ENCODE measurements around the gene SDK1. TPM values are rescaled to one million over a fixed set of nuclear protein-coding genes. Genes with fewer than 3 reads are reported as not detected.

The SDK1 gene
- total RNA-seq, 1 donor from 2014 or later: 1.3 TPM

DNA sequence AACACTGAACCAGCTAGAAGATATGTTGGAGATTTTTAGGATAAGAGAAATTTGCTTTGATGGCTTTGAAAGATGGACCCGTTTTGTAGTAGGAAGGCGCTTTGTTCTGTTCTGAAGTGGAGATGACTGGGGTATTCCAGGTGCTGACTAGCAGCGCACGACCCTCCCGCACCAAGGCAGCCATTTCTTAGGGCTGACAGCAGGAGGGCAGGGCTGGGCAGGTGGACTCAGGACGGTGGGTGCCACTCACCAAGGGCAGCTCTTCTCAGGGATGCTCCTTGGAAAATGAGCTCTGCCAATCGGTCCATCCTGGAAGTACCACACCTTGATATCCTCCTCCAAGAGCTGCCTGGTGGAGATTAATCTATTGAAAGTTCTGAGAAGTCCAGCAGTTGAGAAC is 917.4 kb downstream of the SDK1 start:
- no peak overlapping the region for H3K27ac Mint-ChIP-seq
- ChIA-PET POLR2A (no interaction called here), CTCF (no interaction called here)
- peaks cover 3% of the 10 kb centered on the region for H3K9me3 Mint-ChIP-seq
- TF ChIP-seq, protein P1, sequence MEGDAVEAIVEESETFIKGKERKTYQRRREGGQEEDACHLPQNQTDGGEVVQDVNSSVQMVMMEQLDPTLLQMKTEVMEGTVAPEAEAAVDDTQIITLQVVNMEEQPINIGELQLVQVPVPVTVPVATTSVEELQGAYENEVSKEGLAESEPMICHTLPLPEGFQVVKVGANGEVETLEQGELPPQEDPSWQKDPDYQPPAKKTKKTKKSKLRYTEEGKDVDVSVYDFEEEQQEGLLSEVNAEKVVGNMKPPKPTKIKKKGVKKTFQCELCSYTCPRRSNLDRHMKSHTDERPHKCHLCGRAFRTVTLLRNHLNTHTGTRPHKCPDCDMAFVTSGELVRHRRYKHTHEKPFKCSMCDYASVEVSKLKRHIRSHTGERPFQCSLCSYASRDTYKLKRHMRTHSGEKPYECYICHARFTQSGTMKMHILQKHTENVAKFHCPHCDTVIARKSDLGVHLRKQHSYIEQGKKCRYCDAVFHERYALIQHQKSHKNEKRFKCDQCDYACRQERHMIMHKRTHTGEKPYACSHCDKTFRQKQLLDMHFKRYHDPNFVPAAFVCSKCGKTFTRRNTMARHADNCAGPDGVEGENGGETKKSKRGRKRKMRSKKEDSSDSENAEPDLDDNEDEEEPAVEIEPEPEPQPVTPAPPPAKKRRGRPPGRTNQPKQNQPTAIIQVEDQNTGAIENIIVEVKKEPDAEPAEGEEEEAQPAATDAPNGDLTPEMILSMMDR (IDR thresholded peaks at IDR 0.05): no peak
- H3K36me3 Mint-ChIP-seq (ENCODE audit: low read depth): no peaks in the 10 kb centered on the region
- intact Hi-C loops (cut with micrococcal nuclease): no loop called here
- DNase-seq (no peak), ATAC-seq (ENCODE audit: low read depth) (no peak)
- H3K27me3 Mint-ChIP-seq: no peaks in the 10 kb centered on the region
- H3K4me1 Mint-ChIP-seq: no peaks in the 10 kb centered on the region
- H3K4me3 Mint-ChIP-seq: no peak overlapping the region

DNA sequence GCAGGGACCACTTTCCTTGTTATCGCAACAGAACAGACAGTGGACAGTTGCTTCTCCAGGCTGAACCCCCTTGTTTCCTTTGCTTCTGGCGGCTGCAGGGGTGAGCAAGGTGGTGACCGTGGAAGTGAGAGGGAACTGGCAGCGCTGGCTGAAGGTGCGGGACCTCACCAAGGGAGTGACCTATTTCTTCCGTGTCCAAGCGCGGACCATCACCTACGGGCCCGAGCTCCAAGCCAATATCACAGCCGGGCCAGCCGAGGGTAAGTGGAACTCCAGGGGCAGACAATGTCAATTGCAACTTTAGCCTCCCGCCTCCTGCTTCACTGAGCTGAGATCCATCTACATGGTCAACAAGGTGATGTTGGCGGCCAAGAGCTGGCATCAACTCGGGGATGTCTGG is 919.0 kb downstream of the SDK1 start:
- intact Hi-C loops (cut with micrococcal nuclease): no loop called here
- ATAC-seq (ENCODE audit: low read depth) (no peak), DNase-seq (no peak)
- no peaks in the 10 kb centered on the region for H3K4me1 Mint-ChIP-seq
- H3K36me3 Mint-ChIP-seq (ENCODE audit: low read depth): no peaks in the 10 kb centered on the region
- no peak overlapping the region for H3K4me3 Mint-ChIP-seq
- ChIA-PET CTCF (no interaction called here), POLR2A (no interaction called here)
- peaks cover 3% of the 10 kb centered on the region for H3K9me3 Mint-ChIP-seq
- H3K27ac Mint-ChIP-seq: no peak overlapping the region
- TF ChIP-seq, protein P1 (IDR thresholded peaks at IDR 0.05): no peak
- H3K27me3 Mint-ChIP-seq: no peaks in the 10 kb centered on the region

GRCh38 chr7:4221043-4221442 is 920.0 kb downstream of the SDK1 start:
- no peaks in the 10 kb centered on the region for H3K36me3 Mint-ChIP-seq (ENCODE audit: low read depth)
- intact Hi-C loops (cut with micrococcal nuclease): no loop called here
- no peak overlapping the region for H3K27ac Mint-ChIP-seq
- TF ChIP-seq, protein P1 (IDR thresholded peaks at IDR 0.05): no peak
- no peak for ATAC-seq (ENCODE audit: low read depth)
- no peaks in the 10 kb centered on the region for H3K4me1 Mint-ChIP-seq
- no peaks in the 10 kb centered on the region for H3K27me3 Mint-ChIP-seq
- POLR2A ChIA-PET: no interaction called here
- no peak overlapping the region for H3K4me3 Mint-ChIP-seq
- CTCF ChIA-PET: no interaction called here
- no peak for DNase-seq
- peaks cover 3% of the 10 kb centered on the region for H3K9me3 Mint-ChIP-seq

GRCh38 chr7:4222676-4223075 is 921.6 kb downstream of the SDK1 start:
- Mint-ChIP-seq H3K27ac (no peak overlapping the region), H3K4me1 (no peaks in the 10 kb centered on the region), H3K36me3 (ENCODE audit: low read depth) (no peaks in the 10 kb centered on the region), H3K9me3 (peaks cover 3% of the 10 kb centered on the region), H3K4me3 (no peak overlapping the region), H3K27me3 (no peaks in the 10 kb centered on the region)
- POLR2A ChIA-PET: no interaction called here
- ATAC-seq (ENCODE audit: low read depth) (no peak), DNase-seq (no peak)
- TF ChIP-seq, protein P1 (IDR thresholded peaks at IDR 0.05): no peak
- CTCF ChIA-PET: no interaction called here
- intact Hi-C loops (cut with micrococcal nuclease): no loop called here

- Mint-ChIP-seq H3K36me3 (ENCODE audit: low read depth) (no peaks in the 10 kb centered on the region), H3K9me3 (no peaks in the 10 kb centered on the region), H3K4me3 (no peak overlapping the region), H3K27me3 (no peaks in the 10 kb centered on the region), H3K4me1 (no peaks in the 10 kb centered on the region), H3K27ac (no peak overlapping the region)
- ChIA-PET POLR2A (no interaction called here), CTCF (no interaction called here)
- TF ChIP-seq, protein P1 (IDR thresholded peaks at IDR 0.05): no peak
- DNase-seq (no peak), ATAC-seq (ENCODE audit: low read depth) (no peak)
- intact Hi-C loops (cut with micrococcal nuclease): no loop called here
Measured at GRCh38 chr7:4225361-4225771, 924.3 kb downstream of the SDK1 start.

All from activated B cell treated with CpG ODN at 0.5 μM for 24 hours (primary cell).